ENCODE data around the gene MYLK4.

GRCh38 chr6:2684766-2685754, 65.7 kb downstream of the MYLK4 start:
- TF ChIP-seq CTCF (IDR thresholded peaks at IDR 0.05; ENCODE audit: low read depth, low read length, poor library complexity, severe bottlenecking) (no peak), EZH2phosphoT487 (IDR thresholded peaks at IDR 0.05; ENCODE audit: borderline replicate concordance, low read length) (no peak)
